A549 treated with Mapracorat at 1 μM for 4 hours (cell line): ENCODE measurements around the gene ACYP1. TPM values are rescaled to one million over a fixed set of nuclear protein-coding genes. Genes with fewer than 3 reads are reported as not detected.

Source experiments
- total RNA-seq: library from RNA; stranded (reverse); fragments of 200-300 nt; extraction: Qiagen RNA extraction; gene quantifications from 5 replicates; pipeline ENCODE4 v1.2.3, GENCODE V29; 2022

The ACYP1 gene
- 22.4 to 29.2 TPM (median 22.9 TPM) in 5 replicates for total RNA-seq

DNA sequence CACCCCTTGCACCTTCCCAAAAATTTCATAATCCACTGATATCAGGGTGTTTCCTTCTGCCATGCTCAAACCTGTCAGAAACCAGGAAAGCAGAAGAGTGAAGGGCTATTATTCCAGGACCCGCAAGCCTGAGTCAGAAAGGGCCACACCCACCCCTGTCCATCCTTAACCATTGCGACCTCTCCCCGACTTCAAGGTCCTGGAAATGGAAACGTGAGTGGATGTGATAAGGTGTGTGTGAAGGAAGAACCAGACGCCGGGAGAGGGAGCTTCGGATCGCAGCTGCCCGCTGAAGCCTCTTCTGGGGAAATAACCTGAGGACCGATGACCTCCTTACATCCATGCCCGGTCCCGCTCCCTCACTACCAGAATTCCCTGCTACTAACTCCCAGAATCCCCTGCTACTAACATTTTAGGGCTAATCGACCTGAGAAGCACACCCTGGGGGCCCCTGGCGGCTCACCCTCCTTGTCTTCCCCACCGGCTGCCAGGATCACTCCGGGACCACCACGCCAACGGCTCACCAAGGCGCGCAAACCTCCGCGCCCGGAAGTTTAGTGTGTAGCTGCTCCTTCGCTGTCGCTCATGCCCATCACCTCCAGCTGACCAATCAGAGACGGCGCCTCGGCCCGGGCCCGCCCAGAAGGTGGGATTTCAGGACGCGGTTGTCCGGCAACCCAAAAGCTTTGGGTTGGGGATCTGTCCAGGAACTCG, at the start of gene ACYP1:
Gene ACYP1 (minus strand): TSS at position 534 of the 714 bp plus-strand sequence. CDS start 471 bp downstream, at position 63.

GRCh38 chr14:75069121-75069810, 5.4 kb upstream of the ACYP1 start, which contains the start of gene ZC2HC1C:
TSS of gene ZC2HC1C (plus strand) at chr14:75069641. CDS start at chr14:75070574, 933 bp downstream.

DNA sequence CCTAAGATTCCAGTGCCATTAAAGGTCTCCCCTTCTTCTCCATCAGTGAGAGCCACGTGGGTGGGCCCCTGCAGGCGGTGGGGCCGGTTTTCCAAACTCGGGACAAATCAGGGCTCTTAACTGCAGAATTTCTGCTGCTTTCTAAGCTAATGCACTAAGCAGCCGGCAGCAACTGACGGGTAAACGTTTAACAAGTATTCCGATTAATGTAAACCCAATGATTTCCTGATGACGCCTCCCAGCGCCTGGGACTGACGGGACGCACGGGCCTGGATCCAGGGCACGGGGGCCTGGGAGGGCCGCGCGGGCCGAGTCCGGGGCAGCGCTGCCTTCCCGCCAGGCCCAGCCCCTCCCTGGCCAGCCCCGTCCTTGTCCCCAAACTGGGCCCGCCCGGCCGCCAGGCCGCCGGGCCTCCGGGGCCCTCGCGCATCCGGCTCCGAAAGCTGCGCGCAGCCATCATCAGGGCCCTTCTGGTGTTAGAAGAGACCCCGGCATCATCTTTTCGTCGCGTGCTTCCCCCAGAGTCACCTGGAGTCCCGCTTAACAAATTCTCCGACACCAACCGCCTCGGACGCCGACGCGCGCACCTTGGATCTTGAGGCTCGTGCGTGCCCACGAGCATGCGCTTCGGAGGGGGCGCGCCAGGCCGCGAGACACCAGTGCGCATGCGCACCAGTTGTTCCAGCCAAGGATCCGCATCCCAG, 12.8 kb downstream of the ACYP1 start, which contains the start of gene MLH3:
Gene MLH3 (minus strand): TSS at position 616 of the 704 bp plus-strand sequence. CDS start 1,812 bp downstream, outside the sequence.

Other genes starting within 250 kb of the ACYP1 start
- gene PROX2, start 187.9 kb downstream of the ACYP1 start, total RNA-seq = not detected in 5 replicates
- 92.8 to 97.4 TPM (median 96.0 TPM) in 5 replicates for gene DLST, start 182.1 kb downstream of the ACYP1 start, total RNA-seq
- 0.28 to 0.67 TPM (median 0.39 TPM) in 5 replicates for gene RPS6KL1, start 140.8 kb downstream of the ACYP1 start, total RNA-seq
- gene PGF, start 108.4 kb downstream of the ACYP1 start, total RNA-seq = 3.1 to 4.5 TPM (median 4.1 TPM) in 5 replicates
- gene EIF2B2, start 61.1 kb downstream of the ACYP1 start, total RNA-seq = 75.6 to 85.3 TPM (median 79.1 TPM) in 5 replicates
- gene MLH3, start 12.6 kb downstream of the ACYP1 start, total RNA-seq = 16.7 to 20.4 TPM (median 18.4 TPM) in 5 replicates
- 3.7 to 5.0 TPM (median 4.2 TPM) in 5 replicates for gene ZC2HC1C, start 5.6 kb upstream of the ACYP1 start, total RNA-seq
- gene NEK9, start 63.0 kb upstream of the ACYP1 start, total RNA-seq = 26.7 to 35.4 TPM (median 34.2 TPM) in 5 replicates
- gene TMED10, start 112.6 kb upstream of the ACYP1 start, total RNA-seq = 248 to 292 TPM (median 273 TPM) in 5 replicates
- gene FOS, start 214.8 kb upstream of the ACYP1 start, total RNA-seq = 8.7 to 13.1 TPM (median 11.4 TPM) in 5 replicates